C4-2B (cell line): Measurements from ENCODE around the gene NRG2.

Experiments
- ZFX ChIP-seq: fragments of 450-650 bp; IDR thresholded peaks from 2 replicates; pipeline ENCODE4 v1.6.1; 2017
- TF ChIP-seq, protein P1 (sequence below): fragments of 450-650 bp; conservative IDR thresholded peaks from 2 replicates; pipeline ENCODE4 v1.5.1; 2017; ENCODE audit warnings: mild to moderate bottlenecking

DNA sequence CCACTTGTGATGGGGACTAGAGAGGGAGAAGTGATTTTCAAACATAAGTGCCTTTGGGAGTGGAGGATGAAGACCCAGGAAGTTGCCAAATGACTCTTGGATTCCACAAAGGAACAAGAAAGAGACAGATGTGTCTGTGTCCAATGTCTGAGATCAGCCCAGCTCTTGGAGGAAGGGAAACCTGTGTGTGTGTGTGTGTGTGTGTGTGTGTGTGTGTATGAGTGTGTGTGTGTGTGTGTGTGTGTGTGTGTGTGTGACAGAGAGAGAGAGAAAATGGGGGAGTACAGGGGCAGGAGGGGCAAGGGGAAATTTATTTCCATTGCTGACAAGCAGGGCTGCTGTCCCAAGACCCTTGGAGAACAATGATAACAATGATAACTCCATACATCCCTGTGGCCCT, 175.5 kb downstream of the NRG2 start:
- TF ChIP-seq, protein P1, sequence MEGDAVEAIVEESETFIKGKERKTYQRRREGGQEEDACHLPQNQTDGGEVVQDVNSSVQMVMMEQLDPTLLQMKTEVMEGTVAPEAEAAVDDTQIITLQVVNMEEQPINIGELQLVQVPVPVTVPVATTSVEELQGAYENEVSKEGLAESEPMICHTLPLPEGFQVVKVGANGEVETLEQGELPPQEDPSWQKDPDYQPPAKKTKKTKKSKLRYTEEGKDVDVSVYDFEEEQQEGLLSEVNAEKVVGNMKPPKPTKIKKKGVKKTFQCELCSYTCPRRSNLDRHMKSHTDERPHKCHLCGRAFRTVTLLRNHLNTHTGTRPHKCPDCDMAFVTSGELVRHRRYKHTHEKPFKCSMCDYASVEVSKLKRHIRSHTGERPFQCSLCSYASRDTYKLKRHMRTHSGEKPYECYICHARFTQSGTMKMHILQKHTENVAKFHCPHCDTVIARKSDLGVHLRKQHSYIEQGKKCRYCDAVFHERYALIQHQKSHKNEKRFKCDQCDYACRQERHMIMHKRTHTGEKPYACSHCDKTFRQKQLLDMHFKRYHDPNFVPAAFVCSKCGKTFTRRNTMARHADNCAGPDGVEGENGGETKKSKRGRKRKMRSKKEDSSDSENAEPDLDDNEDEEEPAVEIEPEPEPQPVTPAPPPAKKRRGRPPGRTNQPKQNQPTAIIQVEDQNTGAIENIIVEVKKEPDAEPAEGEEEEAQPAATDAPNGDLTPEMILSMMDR, result no peak
- no peak for TF ChIP-seq ZFX
